Measurements from ENCODE around the gene CLDN24.

Gene CLDN24

DNA sequence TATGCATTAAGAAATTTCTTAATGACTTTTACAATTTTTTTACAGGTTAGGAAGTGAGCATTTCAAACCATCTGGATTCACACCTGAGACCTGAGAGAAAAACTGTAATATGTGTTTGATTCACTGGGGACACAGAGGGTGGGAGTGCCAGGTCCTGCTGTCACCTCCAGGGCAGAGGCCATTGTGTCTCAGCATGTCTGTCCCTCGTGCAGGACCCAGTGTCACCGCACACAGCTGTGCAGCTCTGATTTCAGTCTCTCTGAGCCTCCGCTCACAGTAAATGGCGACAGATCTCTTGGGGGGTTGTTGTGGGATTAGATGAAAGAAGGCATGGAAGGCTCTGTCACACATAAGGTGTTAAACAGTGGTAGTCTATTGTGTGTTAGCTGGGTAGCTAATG is 23.0 kb upstream of the CLDN24 start:
- DNase-seq (ENCODE audit: low read depth in 1 of 2, low spot score in 1 of 2) = no peak
- Histone ChIP-seq H3K4me3 (replicated peaks; ENCODE audit: insufficient read depth, low read length) (no peak overlapping the region), H3K27me3 (ENCODE audit: insufficient read depth, poor library complexity, severe bottlenecking) (peaks cover 2% of the 10 kb centered on the region), H3K27ac (replicated peaks) (no peak overlapping the region)
- no peak for TF ChIP-seq SPI1 (IDR thresholded peaks at IDR 0.05; ENCODE audit: borderline replicate concordance, low read depth)

GRCh38 chr4:183344523-183345255 is 22.5 kb upstream of the CLDN24 start:
- H3K27ac ChIP-seq (replicated peaks) = no peak overlapping the region
- H3K4me3 ChIP-seq (replicated peaks; ENCODE audit: insufficient read depth, low read length) = no peak overlapping the region
- no peak for DNase-seq (ENCODE audit: low read depth in 1 of 2, low spot score in 1 of 2)
- no peak for TF ChIP-seq POLR2AphosphoS5 (IDR thresholded peaks at IDR 0.05; ENCODE audit: low read depth)
- no peak for TF ChIP-seq GABPA (IDR thresholded peaks at IDR 0.05; ENCODE audit: low read depth)
- TF ChIP-seq, protein P1, sequence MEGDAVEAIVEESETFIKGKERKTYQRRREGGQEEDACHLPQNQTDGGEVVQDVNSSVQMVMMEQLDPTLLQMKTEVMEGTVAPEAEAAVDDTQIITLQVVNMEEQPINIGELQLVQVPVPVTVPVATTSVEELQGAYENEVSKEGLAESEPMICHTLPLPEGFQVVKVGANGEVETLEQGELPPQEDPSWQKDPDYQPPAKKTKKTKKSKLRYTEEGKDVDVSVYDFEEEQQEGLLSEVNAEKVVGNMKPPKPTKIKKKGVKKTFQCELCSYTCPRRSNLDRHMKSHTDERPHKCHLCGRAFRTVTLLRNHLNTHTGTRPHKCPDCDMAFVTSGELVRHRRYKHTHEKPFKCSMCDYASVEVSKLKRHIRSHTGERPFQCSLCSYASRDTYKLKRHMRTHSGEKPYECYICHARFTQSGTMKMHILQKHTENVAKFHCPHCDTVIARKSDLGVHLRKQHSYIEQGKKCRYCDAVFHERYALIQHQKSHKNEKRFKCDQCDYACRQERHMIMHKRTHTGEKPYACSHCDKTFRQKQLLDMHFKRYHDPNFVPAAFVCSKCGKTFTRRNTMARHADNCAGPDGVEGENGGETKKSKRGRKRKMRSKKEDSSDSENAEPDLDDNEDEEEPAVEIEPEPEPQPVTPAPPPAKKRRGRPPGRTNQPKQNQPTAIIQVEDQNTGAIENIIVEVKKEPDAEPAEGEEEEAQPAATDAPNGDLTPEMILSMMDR (IDR thresholded peaks at IDR 0.05; ENCODE audit: insufficient read depth, low read length) = no peak
- no peak for TF ChIP-seq SPI1 (IDR thresholded peaks at IDR 0.05; ENCODE audit: borderline replicate concordance, low read depth)
- no peak for TF ChIP-seq REST (IDR thresholded peaks at IDR 0.05; ENCODE audit: insufficient replicate concordance, low read depth)
- peaks cover 2% of the 10 kb centered on the region for H3K27me3 ChIP-seq (ENCODE audit: insufficient read depth, poor library complexity, severe bottlenecking)

- Histone ChIP-seq H3K27me3 (ENCODE audit: insufficient read depth, poor library complexity, severe bottlenecking) (peaks cover 2% of the 10 kb centered on the region), H3K27ac (replicated peaks) (no peak overlapping the region), H3K4me3 (replicated peaks; ENCODE audit: insufficient read depth, low read length) (no peak overlapping the region)
- no peak for DNase-seq (ENCODE audit: low read depth in 1 of 2, low spot score in 1 of 2)
- TF ChIP-seq GABPA (IDR thresholded peaks at IDR 0.05; ENCODE audit: low read depth) = no peak
- no peak for TF ChIP-seq REST (IDR thresholded peaks at IDR 0.05; ENCODE audit: insufficient replicate concordance, low read depth)
- TF ChIP-seq POLR2AphosphoS5 (IDR thresholded peaks at IDR 0.05; ENCODE audit: low read depth) = no peak
- TF ChIP-seq, protein P1 (IDR thresholded peaks at IDR 0.05; ENCODE audit: insufficient read depth, low read length) = no peak
- no peak for TF ChIP-seq SPI1 (IDR thresholded peaks at IDR 0.05; ENCODE audit: borderline replicate concordance, low read depth)
Measured at GRCh38 chr4:183343730-183344129, 21.5 kb upstream of the CLDN24 start.

DNA sequence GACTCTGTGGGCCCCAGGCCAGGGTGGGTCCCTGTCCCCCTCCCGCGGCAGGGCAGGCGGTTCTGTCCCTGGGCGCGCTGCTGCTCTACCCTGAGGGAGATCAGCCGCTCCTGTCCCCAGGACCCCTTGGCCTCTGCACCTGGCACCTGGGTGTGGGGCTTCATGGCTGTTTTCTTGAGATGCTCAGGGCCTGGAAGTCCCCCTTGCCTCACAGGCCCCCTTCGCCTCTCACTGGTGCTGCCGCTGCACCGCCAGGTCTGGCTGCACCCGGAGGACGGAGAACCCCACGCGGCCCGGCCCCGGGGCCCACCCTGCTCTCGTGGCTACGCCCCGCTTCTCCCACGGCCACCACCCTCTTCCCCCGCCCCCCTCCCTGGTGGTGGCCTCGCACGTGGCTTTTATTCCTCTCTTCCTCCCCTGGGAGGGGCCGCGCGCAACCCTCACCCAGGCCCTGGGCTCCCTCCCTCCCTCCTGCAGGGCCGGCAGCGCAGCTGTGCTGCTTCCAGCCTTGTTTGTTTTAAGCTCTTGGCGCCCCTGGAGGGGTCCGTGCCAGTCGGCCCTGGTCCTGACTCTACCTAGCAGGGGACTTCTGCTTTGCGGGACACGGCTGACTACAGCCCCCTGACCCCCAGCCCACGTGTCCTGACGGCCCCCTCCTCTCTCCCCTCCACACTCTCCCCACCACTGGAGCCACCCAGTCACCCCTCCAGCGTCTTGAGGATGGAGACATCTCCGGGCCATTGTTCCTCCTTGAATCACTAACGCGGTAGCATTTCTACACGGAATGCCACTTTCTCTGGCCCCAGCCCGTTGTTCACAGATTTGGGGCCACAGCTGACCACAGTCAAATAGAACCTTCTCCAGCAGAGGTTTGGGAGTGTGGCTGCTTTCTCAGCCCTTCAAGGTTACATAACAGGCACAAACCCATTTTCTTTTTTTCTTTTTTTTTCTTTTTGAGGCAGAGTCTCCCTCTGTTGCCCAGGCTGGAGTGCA is 20.6 kb upstream of the CLDN24 start:
- H3K4me3 ChIP-seq (replicated peaks; ENCODE audit: insufficient read depth, low read length) = no peak overlapping the region
- DNase-seq (ENCODE audit: low read depth in 1 of 2, low spot score in 1 of 2) = no peak
- TF ChIP-seq GABPA (IDR thresholded peaks at IDR 0.05; ENCODE audit: low read depth) = no peak
- peaks cover 2% of the 10 kb centered on the region for H3K27me3 ChIP-seq (ENCODE audit: insufficient read depth, poor library complexity, severe bottlenecking)
- no peak overlapping the region for H3K27ac ChIP-seq (replicated peaks)
